Epithelial cell of proximal tubule (primary cell): ENCODE results near the gene MYO1B. TPM values are rescaled to one million over a fixed set of nuclear protein-coding genes. Genes with fewer than 3 reads are reported as not detected.
"Not testable (repeated sequence)": the region's sequence is repeated elsewhere in the genome, so short reads cannot be mapped to it uniquely, and the experiment has no call there.

Experiments
- DNase-seq: peaks from one replicate; pipeline ENCODE4 v3.0.0-alpha.2; 2011; ENCODE audit warnings: low read depth
- H3K4me3 ChIP-seq: 2 replicates; pipeline ENCODE4 v1.5.1; 2011; ENCODE audit warnings: low read depth, mild to moderate bottlenecking, low read length
- CTCF ChIP-seq: conservative IDR thresholded peaks from 2 replicates; pipeline ENCODE4 v1.5.1; 2012; ENCODE audit warnings: low read depth, mild to moderate bottlenecking, low read length
- total RNA-seq: library from RNA; depleted of rRNA; stranded (reverse); fragments of >200 nt; gene quantifications from 2 replicates; pipeline ENCODE4 v1.2.3, GENCODE V29; 2015

MYO1B gene
- total RNA-seq, 1 donor from 2014 or later: 69.6 TPM

- H3K4me3 ChIP-seq: no peak overlapping the region
- TF ChIP-seq CTCF: no peak
- DNase-seq: no peak
Observed at GRCh38 chr2:191441496-191442214, 196.5 kb downstream of the MYO1B start.

- no peak for DNase-seq
- TF ChIP-seq CTCF: no peak
- H3K4me3 ChIP-seq: no peak overlapping the region
Observed at GRCh38 chr2:191443446-191443845, 198.2 kb downstream of the MYO1B start.

GRCh38 chr2:191446910-191447309, 201.7 kb downstream of the MYO1B start:
- DNase-seq: no peak
- no peak overlapping the region for H3K4me3 ChIP-seq
- TF ChIP-seq CTCF: no peak

- no peak for TF ChIP-seq CTCF
- DNase-seq: no peak
- H3K4me3 ChIP-seq: no peak overlapping the region
Observed at GRCh38 chr2:191451116-191451515, 205.9 kb downstream of the MYO1B start.

GRCh38 chr2:191452065-191452464, 206.9 kb downstream of the MYO1B start:
- DNase-seq: no peak
- TF ChIP-seq CTCF: no peak

DNA sequence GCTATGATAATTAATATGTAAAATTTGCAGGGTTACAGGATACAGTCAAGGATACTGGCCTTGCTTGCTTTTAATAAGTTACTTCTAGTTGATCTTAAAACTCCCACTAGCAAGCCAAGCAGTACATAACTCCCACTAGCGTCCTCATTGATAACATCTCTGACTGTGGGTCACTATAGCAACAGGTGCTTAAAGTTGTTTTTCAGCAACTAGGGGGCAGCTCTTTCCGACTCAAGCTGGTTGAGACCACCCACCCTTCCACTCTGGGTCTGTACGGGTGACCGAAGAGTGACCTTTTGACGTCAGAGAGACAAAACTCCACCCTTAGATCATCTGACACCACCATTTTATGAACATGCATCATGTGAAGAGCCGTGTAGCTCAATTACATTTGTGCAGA, 208.6 kb downstream of the MYO1B start:
- TF ChIP-seq CTCF: no peak
- peak; percentile 38 for DNase-seq

More at GRCh38 chr2:191452065-191452464, 206.9 kb downstream of the MYO1B start:
- no peak overlapping the region for H3K4me3 ChIP-seq

GRCh38 chr2:191456506-191456905, 211.3 kb downstream of the MYO1B start:
- not testable (repeated sequence) for DNase-seq, H3K4me3 ChIP-seq

More for the DNA sequence above, 208.6 kb downstream of the MYO1B start:
- H3K4me3 ChIP-seq: no peak overlapping the region
